GM19023 (cell line): ENCODE measurements around the gene GBGT1.
"Not testable (repeated sequence)": the region's sequence is repeated elsewhere in the genome, so short reads cannot be mapped to it uniquely, and the experiment has no call there.

Experiments used
- ATAC-seq: cut with Tn5 transposase; IDR thresholded peaks from one replicate; pipeline ENCODE4 v1.9.1; 2021; ENCODE audit warnings: mild to moderate bottlenecking, moderate library complexity; ENCODE audit not compliant: unreplicated experiment

GBGT1 gene

DNA sequence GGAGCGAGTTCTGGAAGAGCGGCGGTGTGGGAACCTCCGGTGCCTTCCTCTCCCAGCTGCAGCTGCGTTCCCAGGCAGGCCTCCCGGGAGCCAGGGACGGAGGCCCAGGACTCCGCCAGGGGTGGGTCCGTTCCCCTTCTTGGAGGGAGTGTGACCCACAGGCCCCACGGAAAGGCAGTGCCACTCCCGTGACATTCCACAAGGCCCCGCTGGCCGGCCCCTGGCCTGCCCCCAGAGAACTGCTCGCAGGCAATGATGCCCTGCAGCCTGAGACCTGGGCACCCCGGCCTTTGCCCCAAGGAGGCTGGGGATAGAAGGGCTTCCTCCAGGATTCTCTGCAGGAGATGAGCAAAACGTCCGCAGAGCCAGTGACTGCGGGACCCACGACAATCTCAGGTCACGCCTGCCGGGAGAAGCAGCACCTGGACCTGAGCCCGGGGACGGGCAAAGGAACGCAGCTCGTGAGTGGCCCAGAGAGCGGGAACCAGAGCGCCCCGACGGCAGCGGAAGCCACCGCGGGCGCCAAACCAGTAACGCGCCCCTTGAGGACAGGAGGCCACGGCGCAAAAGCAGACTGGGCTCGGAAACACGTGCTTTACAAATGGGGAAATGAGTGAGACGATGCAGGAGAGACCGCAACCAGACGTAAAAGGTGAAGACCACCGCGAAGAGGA, 36.1 kb upstream of the GBGT1 start:
- no peak for ATAC-seq

DNA sequence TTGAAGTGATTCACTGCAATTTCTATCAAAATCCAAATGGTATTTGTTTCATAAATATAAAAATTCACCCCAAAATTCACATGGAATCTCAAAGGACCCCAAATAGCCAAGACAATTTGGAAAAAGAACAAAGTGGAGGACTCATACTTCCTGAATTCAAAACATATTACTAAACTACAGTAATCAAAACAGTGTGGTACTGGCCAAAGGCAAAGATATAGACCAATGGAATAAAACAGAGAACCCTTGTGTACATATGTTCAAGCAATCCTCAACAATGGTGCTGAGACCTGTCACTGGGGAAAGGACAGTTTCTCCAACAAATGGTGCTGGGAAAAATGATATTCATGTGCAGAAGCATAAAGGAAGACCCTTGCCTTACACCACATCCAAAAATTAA, 31.3 kb upstream of the GBGT1 start:
- no peak for ATAC-seq

GRCh38 chr9:133194597-133194996, 30.9 kb upstream of the GBGT1 start:
- no peak for ATAC-seq

DNA sequence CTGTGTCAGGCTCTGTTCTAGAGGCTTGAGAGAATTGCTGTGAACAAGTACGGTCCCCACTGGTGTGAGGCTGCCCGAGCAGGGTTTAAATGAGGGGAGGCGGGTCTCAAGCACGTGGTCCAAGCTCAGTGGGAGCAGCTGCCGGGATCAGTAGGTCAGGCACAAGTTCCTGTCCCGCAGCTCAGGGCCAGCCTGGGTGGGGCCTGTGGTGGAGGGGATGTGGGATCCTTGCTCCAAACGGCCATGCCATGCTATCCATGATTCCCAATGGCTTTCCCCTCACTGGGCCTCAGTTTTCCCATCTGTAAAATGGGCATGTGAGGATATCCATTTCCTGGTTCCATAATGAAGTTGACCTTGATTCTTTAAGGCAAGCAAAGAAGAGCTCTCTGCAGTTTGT, 28.3 kb upstream of the GBGT1 start:
- ATAC-seq: no peak

- ATAC-seq: no peak
Measured at GRCh38 chr9:133189826-133190225, 26.1 kb upstream of the GBGT1 start.

DNA sequence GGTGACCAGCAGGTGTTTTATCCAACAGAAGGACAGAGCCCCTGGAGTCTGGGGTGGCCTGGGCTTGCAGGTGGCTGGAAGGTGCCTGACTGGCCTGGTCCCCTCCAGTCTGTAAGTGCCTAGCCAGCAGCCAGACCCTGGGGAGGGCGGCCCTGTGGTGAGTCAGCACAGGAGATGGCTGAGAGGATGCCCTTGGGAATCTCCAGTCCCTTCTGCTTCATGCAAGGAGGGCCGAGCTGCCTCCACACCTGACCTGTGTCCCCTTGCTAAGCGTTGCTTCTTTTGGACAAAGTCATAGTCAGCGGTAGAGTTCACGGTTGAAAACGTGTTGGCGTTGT, 25.1 kb upstream of the GBGT1 start:
- no peak for ATAC-seq

- ATAC-seq: no peak
Measured at GRCh38 chr9:133188006-133188842, 24.5 kb upstream of the GBGT1 start.

DNA sequence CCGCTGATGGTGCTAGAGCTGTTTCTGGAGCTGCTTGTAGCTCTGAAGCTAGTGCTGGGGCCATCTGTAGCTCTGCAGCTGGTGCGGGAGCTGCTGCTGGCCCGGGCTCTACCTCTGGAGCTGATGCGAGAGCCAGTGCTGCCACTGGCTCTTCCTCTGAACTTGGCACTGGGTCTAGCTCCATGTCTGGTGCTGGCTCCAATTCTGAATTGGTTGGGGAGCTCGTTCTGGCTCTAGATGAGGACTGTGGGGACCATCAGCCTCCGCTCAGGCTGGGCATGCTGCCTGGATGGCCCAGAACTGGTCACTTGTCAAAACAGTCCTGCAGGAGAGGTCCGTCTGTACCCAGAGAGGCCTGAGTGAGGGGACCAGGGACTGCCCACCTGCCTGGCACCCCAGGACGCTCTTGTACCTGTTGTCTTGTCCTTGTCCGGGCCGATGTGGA, 23.9 kb upstream of the GBGT1 start:
- ATAC-seq: no peak

DNA sequence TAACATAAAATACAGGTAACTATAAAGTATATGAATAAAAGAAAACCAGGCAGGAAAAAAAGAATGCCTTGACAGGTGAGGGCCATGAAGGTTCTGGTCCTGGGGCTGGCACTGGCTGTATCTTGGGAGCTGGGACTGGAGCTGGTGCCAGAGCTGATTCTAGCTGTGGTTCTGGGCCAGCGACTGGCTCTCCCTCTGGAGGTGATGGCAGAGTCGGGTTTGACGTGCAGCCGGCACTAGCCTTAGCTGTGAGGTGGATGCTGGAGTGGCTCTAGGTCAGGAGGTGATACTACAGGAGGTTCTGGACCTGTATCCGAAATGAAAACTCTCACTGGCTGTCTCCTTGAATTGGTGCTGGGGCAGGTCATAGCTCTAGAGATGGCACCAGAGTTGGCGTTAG, 23.0 kb upstream of the GBGT1 start:
- no peak for ATAC-seq

DNA sequence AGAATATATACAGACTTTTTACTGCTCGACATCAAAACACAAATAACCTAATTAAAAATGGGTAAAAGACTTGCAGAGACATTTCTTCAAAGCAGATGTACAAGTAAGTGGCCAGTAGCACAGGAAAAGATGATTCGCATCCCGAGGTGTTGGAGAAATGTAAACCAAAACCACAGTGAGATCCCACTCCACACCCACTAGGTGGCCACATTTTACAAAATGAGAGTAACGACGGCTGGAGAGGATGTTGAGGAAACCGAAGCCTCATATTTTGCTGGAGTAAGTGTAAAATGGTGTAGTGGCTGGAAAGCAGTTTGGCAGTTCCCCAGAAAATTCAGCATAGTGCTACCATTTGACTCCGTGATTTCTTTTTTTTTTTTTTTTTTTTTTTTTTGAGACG, 21.3 kb upstream of the GBGT1 start:
- no peak for ATAC-seq

GRCh38 chr9:133182151-133182550, 18.4 kb upstream of the GBGT1 start:
- no peak for ATAC-seq

DNA sequence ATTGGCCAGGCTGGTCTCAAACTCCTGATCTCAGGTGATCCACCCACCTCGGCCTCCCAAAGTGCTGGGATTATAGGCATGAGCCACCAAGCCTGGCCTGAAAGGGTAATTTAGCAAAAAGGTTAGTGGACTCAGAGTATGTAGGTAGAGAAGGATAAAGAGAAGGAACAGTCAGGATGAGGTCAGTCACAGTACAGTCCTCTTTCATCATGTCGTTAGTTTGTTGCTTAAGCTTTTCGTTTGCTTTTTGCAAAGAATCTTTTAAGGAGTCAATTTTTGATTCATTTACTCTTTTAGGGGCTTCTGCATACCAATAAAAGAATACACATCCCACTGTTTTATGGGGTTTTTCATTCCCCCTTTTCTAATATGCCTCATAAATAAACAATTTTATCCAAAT, 17.8 kb upstream of the GBGT1 start:
- no peak for ATAC-seq

DNA sequence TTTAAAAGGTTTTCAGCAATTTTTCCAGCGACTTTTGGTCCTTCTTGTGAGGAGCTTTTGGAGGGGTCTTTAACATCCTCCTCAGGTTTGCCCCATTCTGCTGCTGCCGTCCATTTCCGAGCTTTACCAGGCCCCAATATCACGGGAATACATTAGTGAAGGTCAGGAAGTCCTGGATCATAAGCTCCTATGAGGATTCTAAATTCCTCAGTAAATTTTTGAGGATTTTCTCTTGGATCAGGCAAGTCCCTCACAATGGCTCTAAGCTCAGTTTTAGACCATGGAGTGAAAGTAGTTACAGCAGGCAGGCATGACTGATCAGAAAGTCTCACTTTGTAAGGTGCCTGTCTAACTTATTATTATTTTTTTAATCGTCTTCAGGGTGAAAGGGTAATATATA, 17.2 kb upstream of the GBGT1 start:
- no peak for ATAC-seq

DNA sequence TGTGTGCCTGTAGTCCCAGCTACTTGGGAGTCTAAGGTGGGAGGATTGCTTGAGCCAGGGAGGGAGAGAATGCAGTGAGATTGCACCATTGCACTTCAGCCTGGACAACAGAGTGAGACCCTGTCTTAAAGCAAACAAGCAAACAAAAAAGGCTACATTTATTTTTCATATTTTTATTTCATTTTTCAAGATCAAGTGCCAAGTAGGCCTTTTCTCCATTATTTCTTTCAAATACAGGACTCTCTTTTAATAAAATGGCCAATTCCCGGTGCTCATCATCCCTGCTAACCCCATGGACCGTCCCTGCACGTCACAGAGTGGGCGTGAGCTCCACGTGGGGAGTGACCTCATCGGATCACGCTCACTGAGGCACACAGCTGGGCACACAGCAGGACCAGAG, 9.3 kb upstream of the GBGT1 start:
- ATAC-seq: no peak

- ATAC-seq: no peak
Measured at GRCh38 chr9:133171161-133171961, 7.6 kb upstream of the GBGT1 start.

DNA sequence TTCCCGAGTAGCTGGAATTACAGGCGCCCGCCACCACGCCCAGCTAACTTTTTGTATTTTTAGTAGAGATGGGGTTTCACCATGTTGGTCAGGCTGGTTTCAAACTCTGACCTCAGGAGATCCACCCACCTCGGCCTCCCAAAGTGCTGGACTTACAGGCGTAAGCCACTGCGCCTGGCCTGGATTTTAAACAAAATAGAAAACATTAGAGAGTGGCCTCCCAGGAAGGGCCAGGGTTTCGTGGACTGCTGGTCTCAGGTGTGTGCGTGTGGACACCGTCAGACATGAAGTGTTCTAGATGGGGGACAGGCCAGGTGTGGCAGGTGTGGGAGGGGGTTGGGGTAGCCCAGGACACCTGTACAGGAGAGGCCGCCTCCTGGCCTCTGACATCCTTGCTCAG, 7.0 kb upstream of the GBGT1 start:
- ATAC-seq: no peak

DNA sequence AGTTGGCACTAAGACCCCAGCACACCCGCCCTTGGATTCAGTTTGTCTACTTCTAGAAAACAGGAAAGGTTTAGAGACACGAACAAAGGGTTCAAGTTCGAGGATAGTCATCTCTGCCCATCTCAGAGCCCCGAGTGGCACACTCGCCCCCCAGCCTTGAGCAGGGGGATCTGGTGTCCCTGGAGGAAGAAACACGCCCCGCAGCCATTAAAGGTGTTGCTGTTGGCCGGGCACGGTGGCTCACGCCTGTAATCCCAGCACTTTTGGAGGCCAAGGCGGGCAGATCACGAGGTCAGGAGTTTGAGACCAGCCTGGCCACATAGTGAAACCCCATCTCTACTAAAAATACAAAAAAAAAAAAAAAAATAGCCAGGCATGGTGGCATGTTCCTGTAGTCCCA, 6.0 kb upstream of the GBGT1 start:
- not testable (repeated sequence) for ATAC-seq

- no peak for ATAC-seq
Measured at GRCh38 chr9:133169102-133169501, 5.4 kb upstream of the GBGT1 start.

GRCh38 chr9:133168432-133168831, 4.7 kb upstream of the GBGT1 start:
- ATAC-seq: no peak

DNA sequence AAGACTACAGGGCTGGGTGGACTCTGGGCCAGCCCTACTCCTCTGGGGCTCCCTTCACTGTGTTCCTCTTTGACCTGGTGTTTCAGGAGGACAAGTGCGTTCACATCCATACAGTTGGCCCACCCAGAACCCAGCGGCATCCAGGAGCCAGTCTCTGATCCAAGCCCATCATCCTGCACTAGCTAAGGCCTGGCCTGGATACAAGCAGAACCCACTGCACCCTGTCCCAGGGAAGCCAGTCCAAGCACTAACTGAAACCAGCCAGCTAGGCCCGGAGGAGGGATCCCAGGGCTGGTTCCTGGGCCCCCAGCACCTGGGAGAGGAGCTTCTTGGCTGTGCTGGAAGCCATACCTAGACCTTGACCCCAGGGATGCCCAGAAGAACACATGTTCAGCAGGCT, 4.1 kb upstream of the GBGT1 start:
- ATAC-seq: no peak

GRCh38 chr9:133167096-133167730, 3.5 kb upstream of the GBGT1 start:
- ATAC-seq: no peak
